NCI-H2171 (cell line): ENCODE data around the gene MAD1L1.
"Not testable (repeated sequence)": the region's sequence is repeated elsewhere in the genome, so short reads cannot be mapped to it uniquely, and the experiment has no call there.

Source experiments
- DNase-seq: peaks from one replicate; lab custom pipeline; 2025; lab: John Stamatoyannopoulos, UW

The MAD1L1 gene

GRCh38 chr7:1861799-1862458 lies 370.8 kb downstream of the MAD1L1 start:
- no peak for DNase-seq

- not testable (repeated sequence) for DNase-seq
Measured at GRCh38 chr7:1860881-1861798, 371.6 kb downstream of the MAD1L1 start.

GRCh38 chr7:1859266-1860035 lies 373.3 kb downstream of the MAD1L1 start:
- DNase-seq: no peak

GRCh38 chr7:1858435-1859265 lies 374.1 kb downstream of the MAD1L1 start:
- DNase-seq: no peak

GRCh38 chr7:1857487-1858421 lies 375.0 kb downstream of the MAD1L1 start:
- DNase-seq: no peak

GRCh38 chr7:1856888-1857441 lies 375.8 kb downstream of the MAD1L1 start:
- no peak for DNase-seq

GRCh38 chr7:1856161-1856887 lies 376.4 kb downstream of the MAD1L1 start:
- no peak for DNase-seq

GRCh38 chr7:1855725-1856160 lies 377.0 kb downstream of the MAD1L1 start:
- no peak for DNase-seq

GRCh38 chr7:1854866-1855724 lies 377.6 kb downstream of the MAD1L1 start:
- DNase-seq: peak; percentile 37

- DNase-seq: no peak
Measured at GRCh38 chr7:1853986-1854865, 378.5 kb downstream of the MAD1L1 start.

GRCh38 chr7:1853431-1853985 lies 379.2 kb downstream of the MAD1L1 start:
- DNase-seq: no peak

GRCh38 chr7:1852517-1853430 lies 380.0 kb downstream of the MAD1L1 start:
- DNase-seq: no peak

GRCh38 chr7:1851721-1852516 lies 380.8 kb downstream of the MAD1L1 start:
- DNase-seq: no peak

GRCh38 chr7:1850976-1851571 lies 381.7 kb downstream of the MAD1L1 start:
- no peak for DNase-seq
